Stimulated activated CD8-positive, alpha-beta memory T cell treated with anti-CD3 and anti-CD28 coated beads, Interleukin-4, amount 100 ng/mL, for 4 hours (primary cell): ENCODE data around the gene TOR4A.

Experiments
- DNase-seq, 2 donors: peaks; one replicate each; pipeline ENCODE4 v3.0.0-alpha.2; 2020; ENCODE audit warnings: low read depth in 2 of 2, low spot score in 1 of 2

The TOR4A gene

GRCh38 chr9:137270929-137271695, 6.4 kb upstream of the TOR4A start:
- no peak for DNase-seq

DNA sequence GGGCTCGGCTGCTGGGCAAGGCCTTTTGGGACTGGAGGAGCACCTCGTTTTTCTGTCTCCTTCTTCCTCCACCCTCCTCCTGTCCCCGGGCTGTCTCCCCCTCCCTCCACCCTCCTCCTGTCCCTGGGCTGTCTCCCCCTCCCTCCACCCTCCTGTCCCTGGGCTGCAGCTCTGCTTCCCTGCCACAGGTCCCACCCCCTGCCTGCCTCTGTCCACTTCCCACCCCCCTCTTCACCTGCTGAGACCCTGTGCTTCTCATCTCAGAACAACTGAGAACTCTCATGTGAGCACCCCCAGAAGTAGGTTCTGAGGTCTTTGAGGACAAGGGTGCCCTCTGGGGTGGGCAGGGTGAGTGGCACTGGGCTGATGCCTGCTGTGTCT, 5.8 kb upstream of the TOR4A start:
- no peak for DNase-seq

DNA sequence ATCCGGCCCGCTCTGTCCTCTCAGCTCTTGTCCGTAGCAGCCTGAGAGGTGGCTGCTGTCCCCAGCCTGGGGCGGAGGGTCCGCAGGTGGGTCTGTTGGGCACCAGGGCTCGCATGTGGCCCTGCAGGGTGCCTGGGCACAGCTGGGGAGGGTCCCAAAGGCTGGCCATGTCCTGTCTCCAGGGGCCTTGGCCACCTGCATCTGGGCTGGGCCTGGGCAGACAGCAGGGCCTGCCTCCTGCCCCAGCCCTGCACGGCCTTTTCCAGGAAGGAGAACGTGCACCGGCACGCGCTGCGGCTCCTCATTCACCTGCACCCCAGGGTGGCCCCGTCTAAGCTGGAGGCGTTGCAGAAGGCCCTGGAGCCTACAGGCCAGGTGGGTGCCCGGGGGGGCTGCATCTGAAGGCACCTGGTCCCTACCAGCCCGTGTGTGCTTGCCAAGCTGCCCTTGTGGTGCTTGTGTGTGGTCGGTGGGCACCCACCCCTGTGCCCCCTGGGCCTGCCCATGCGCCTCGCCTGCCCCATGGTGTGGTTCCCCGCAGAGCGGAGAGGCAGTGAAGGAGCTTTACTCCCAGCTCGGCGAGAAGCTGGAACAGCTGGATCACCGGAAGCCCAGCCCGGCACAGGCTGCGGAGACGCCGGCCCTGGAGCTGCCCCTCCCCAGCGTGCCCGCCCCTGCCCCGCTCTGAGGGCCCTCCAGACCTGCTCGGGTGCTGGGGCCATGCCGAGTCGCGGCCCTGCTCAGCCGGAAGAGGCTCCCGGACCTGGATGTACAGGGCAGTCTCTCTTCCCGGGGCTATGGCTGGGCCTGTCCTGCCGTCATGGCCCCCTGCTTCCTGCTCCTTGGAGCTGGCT, 5.1 kb upstream of the TOR4A start:
- no peak for DNase-seq

GRCh38 chr9:137273095-137273490, 4.4 kb upstream of the TOR4A start:
- DNase-seq = no peak

GRCh38 chr9:137273611-137274320, 3.8 kb upstream of the TOR4A start:
- DNase-seq = no peak

- no peak for DNase-seq
Observed at GRCh38 chr9:137275203-137275587, 2.3 kb upstream of the TOR4A start.

DNA sequence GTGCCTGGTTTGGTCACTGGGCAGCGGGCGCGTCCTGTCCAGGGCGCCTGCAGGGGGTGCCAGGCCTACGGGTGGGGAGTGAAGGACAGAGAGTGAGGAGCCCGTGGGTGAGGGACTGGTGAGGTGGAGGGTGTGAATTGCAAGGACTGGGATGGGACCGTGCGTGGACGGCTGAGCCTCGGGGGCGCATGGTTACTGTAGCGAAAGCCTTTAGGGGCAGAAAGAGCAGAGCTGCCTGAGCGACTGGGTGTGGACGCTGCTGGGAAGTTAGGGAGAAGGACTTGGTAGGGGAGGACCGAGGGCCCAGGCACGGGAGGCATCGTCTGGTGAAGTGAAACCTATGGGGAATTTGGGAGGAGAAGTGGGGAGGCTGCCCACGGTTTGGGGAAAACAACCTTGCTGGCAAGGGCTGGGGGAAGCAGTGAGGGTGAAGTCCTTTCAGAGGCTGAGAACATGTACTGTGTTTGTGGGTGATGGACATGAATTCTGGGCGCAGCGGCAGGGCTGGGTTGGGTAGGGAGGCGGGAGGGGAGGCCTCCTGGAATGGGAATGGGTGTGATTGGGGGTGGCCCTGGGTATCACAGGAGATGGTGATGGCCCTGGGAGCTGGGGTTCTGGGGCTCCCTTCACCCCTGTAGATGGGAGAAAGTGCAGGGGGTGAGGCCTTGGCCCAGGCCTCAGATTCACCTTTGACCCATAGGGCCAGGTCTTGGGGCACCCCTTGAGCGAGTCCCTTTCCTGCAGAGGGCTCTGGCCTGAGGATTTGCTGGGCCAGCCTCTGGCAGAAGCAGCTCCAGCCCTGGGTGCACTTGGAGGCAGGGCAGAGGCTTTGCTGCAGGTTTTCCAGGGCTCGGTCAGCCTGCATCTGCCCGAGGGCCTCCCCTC, 1.7 kb upstream of the TOR4A start:
- DNase-seq = no peak

- DNase-seq = no peak
Observed at GRCh38 chr9:137276473-137277328, 825 bp upstream of the TOR4A start.

GRCh38 chr9:137278061-137278701, 655 bp downstream of the TOR4A start:
- no peak for DNase-seq

DNA sequence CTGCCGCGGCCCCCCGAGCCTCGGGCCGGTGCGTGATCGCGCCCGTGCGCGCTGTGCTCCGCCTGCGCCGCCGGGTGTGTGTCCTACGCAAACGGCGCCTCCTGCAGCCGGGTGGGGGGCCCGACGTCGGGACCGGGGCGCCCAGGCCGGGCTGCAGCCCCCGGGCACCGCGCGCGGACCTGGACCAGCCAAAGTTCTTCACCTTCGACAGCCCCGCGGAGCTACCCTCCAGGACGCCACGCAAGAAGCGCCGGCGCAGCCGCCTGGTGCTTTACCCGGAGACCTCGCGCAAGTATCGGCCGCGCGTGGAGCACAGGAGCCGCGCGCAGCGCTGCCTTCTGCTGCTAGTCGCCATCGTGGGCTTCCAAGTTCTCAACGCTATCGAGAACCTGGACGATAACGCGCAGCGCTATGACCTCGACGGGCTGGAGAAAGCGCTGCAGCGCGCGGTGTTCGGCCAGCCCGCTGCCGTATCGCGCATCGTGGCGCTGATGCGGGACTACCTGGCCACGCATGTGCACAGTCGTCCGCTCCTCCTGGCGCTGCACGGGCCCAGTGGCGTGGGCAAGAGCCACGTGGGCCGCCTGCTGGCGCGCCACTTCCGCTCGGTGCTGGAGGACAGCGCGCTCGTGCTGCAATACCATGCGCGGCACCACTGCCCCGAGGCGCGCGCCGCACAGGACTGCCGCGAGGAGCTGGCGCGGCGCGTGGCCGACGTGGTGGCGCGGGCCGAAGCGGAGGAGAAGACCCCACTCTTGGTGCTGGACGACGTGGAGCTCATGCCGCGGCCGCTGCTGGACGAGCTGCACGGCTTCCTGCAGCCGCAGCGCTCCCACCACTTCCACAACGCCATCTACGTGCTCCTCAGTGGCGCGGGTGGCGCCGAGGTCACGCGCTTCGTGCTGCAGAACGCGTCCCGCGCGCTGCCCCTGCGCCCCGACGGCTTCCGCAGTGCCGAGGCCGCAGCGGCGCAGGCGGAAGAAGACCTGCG, 1.5 kb downstream of the TOR4A start:
- DNase-seq = no peak

DNA sequence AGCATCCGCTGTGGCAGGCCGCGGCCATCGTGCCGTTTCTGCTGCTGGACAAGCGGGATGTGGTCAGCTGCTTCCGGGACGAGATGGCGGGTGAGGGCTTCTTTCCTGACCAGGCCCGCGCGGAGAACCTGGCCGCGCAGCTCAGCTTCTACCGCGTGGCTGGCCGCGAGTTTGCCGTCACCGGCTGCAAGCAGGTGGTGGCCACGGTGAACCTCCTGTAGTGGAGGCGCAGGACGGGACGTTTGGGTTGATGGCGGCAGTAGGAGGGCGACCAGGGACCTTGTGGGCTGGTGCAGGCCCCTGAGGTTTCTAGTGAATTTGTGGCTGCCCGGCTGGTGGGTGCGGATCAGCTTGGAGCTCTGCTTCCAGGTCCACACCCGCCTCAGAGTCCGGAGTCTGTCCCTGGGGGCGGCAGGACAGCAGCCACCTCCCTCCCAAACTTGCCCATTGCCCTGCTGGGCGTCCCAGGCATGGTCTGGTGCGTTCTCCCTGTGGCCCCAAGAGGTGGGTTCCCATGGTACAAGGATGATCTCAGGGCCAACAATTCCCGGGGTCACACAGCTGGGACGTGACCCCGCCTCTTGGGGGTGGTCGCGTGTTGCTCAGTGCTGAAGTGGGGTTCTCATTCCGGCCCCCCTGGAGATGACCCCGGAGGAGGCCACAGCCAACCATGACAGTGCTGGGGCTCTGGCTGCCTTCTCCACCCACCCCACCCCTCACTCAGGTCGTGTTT, 2.4 kb downstream of the TOR4A start:
- DNase-seq = no peak

DNA sequence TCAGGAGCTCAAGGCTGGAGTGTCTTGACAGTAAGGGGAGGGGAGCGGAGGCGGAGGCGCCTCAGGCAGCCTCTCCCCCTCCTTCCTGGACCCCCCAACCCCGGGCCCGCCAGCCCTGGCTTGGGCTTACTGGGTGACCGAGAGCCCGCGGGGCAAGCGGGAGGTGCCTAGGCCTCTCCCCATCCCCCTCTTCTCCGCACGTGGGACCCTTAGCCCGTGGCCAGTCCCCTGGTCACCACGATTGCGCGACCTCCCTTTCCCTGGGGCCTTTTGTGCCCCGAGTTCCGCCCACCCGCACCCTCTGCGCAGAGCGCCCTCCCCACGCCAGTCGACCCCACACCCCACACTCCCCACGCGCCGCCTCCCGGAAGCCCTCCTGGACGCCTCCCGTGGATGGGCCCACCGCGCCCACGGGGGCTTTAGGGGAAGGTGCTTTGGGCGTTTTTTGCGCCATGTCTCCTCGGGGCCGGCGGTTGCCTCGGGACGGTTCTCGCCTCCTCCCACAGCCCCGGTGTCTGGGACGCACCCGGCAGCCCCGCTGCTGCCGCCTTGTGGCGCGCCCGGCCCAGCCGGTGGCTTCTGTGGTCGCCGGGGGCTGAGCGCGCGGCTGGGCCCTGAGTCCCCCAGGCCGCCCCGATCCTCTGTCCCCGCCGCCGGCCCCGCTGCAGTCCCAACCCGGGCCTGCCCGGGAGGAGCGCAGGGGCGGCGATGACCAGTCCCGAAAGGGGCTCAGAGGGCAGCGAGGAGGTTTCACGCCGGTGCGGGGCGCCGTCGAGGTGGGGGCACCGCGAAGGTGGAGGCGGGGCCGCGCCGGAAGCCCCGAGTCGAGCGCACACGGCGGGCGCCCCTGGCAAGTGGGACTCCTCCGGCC, 3.2 kb downstream of the TOR4A start:
- no peak for DNase-seq

GRCh38 chr9:137281345-137282116, 4.0 kb downstream of the TOR4A start:
- DNase-seq = no peak

DNA sequence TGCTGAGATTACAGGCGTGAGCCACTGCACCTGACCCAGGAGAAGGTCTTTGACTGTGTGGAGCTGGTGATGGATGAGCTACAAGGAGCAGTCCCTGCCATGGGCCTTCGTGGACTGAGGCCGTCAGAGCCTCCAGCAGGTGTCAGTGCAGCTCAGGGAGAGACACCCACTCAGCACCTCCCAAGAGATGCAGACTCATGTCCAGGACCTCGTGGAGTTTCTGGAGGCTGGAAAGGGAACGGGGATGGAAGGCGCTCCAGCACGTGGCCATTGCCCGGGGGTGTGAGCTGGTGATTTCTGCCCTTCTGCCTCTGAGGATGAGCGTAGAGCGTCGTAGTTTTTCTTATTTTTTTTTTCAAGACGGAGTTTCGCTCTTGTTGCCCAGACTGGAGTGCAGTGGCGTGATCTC, 9.5 kb downstream of the TOR4A start:
- no peak for DNase-seq

GRCh38 chr9:137293094-137293481, 15.6 kb downstream of the TOR4A start:
- DNase-seq = no peak
